GM12878 (cell line): ENCODE measurements around the gene C4BPB. TPM values are rescaled to one million over a fixed set of nuclear protein-coding genes. Genes with fewer than 3 reads are reported as not detected.

Experiments
- ATAC-seq: fragments of 200-7000 bp; cut with Tn5 transposase; 3 replicates; pipeline ENCODE4 v1.9.1; 2020; ENCODE audit warnings: mild to moderate bottlenecking, moderate library complexity
- BruUV-seq: library from RNA; stranded (reverse); fragments of 400-500 nt; replicated peaks from 2 replicates; lab custom pipeline; 2021; lab: Mats Ljungman, UMichigan
- CTCF ChIA-PET: fragments of 300-600 bp; sonication (Branson Sonifier 250); formaldehyde crosslinking; extraction: SDS; loops from one replicate; lab custom pipeline; 2021; ENCODE audit warnings: inconsistent platforms; lab: Yijun Ruan, JAX
- POLR2A ChIA-PET: fragments of 350-600 bp; formaldehyde crosslinking; extraction: SDS; loops from one replicate; lab custom pipeline; 2021; ENCODE audit warnings: inconsistent platforms; lab: Charles Lee
- RAD21 ChIA-PET: fragments of 300-600 bp; sonication (Branson Sonifier 250); formaldehyde crosslinking; loops from one replicate; lab custom pipeline; 2023; ENCODE audit warnings: antibody characterized with exemption; ENCODE audit not compliant: unreplicated experiment; lab: Charles Lee
- SMC1A ChIA-PET: fragments of 300-600 bp; sonication (Branson Sonifier 250); formaldehyde crosslinking; loops from one replicate; lab custom pipeline; 2023; ENCODE audit not compliant: unreplicated experiment, uncharacterized antibody; lab: Charles Lee
- DNase-seq: peaks from one replicate; pipeline ENCODE4 v3.0.0-alpha.2; 2011; ENCODE audit warnings: low read depth, low spot score
- FAIRE-seq: peaks from 3 replicates; lab custom pipeline; 2011; peaks lifted over from hg19 to GRCh38; lab: Jason Lieb, UNC
- H2AFZ ChIP-seq: 2 replicates; pipeline ENCODE4 v1.6.0; 2011; ENCODE audit warnings: low read depth, low read length, control low read depth; ENCODE audit not compliant: control insufficient read depth
- H3K27ac ChIP-seq: 2 replicates; pipeline ENCODE4 v1.5.1; 2011; ENCODE audit warnings: control low read depth; ENCODE audit not compliant: control insufficient read depth, insufficient read depth
- H3K27me3 ChIP-seq, 2 experiments: replicated peaks in 1 of 2; 2 replicates each; pipeline versions ENCODE4 v1.6.0 to v1.6.1; 2011; ENCODE audit warnings: low read length in 1 of 2; ENCODE audit not compliant: control insufficient read depth in 2 of 2, insufficient read depth in 2 of 2
- H3K36me3 ChIP-seq, 2 experiments: 2 replicates each; pipeline ENCODE4 v1.5.1; 2011; ENCODE audit warnings: low read length in 1 of 2; ENCODE audit not compliant: control insufficient read depth in 2 of 2, insufficient read depth in 2 of 2
- H3K4me1 ChIP-seq: 2 replicates; pipeline ENCODE4 v1.6.1; 2011; ENCODE audit warnings: mild to moderate bottlenecking, low read length, moderate library complexity, mixed read lengths; ENCODE audit not compliant: control insufficient read depth, insufficient read depth
- H3K4me2 ChIP-seq: 2 replicates; pipeline ENCODE4 v1.6.0; 2011; ENCODE audit warnings: control low read depth; ENCODE audit not compliant: control insufficient read depth, insufficient read depth
- H3K4me3 ChIP-seq: fragments of 200-600 bp; sonication (generic); 2 replicates; pipeline ENCODE4 v1.5.1; 2016
- H3K79me2 ChIP-seq: 2 replicates; pipeline ENCODE4 v1.6.0; 2011; ENCODE audit warnings: low read length; ENCODE audit not compliant: control insufficient read depth, insufficient read depth
- H3K9ac ChIP-seq: 2 replicates; pipeline ENCODE4 v1.8.0; 2011; ENCODE audit warnings: low read length, control low read depth, mixed read lengths; ENCODE audit not compliant: control insufficient read depth, insufficient read depth
- H3K9me3 ChIP-seq: replicated peaks from 3 replicates; pipeline ENCODE4 v1.5.1; 2011; ENCODE audit warnings: mild to moderate bottlenecking, low read length; ENCODE audit not compliant: control insufficient read depth, insufficient read depth
- H4K20me1 ChIP-seq: 2 replicates; pipeline ENCODE4 v1.6.0; 2011; ENCODE audit not compliant: control insufficient read depth, insufficient read depth
- ATF7 ChIP-seq: fragments of 450-650 bp; IDR thresholded peaks from 2 replicates; pipeline ENCODE4 v1.6.1; 2016; ENCODE audit warnings: low read depth, mild to moderate bottlenecking
- CHD4 ChIP-seq: fragments of 200-600 bp; sonication (generic); IDR thresholded peaks from 2 replicates; pipeline ENCODE4 v1.6.1; 2016; ENCODE audit warnings: mild to moderate bottlenecking
- CREM ChIP-seq: IDR thresholded peaks from 2 replicates; pipeline ENCODE4 v1.6.1; 2014; ENCODE audit warnings: antibody characterized with exemption, low read depth
- CTCF ChIP-seq, 3 experiments: IDR thresholded peaks in 2 of 3; conservative IDR thresholded peaks in 1 of 3; 2 replicates each; pipeline ENCODE4 v1.5.1; 2011; ENCODE audit warnings: low read depth in 3 of 3, low read length in 3 of 3, mild to moderate bottlenecking in 3 of 3, control low read depth in 2 of 3, moderate library complexity in 2 of 3, inconsistent platforms in 1 of 3, mixed read lengths in 1 of 3; ENCODE audit not compliant: control insufficient read depth in 2 of 3, insufficient read depth in 1 of 3; ENCODE audit errors: extremely low read depth in 1 of 3
- IRF5 ChIP-seq: fragments of 450-650 bp; IDR thresholded peaks from 2 replicates; pipeline ENCODE4 v1.6.1; 2017; ENCODE audit warnings: borderline replicate concordance
- POLR2A ChIP-seq: IDR thresholded peaks from 2 replicates; pipeline ENCODE4 v1.6.1; 2011; ENCODE audit warnings: low read depth, mild to moderate bottlenecking, low read length
- POLR2AphosphoS5 ChIP-seq: IDR thresholded peaks from 2 replicates; pipeline ENCODE4 v1.6.1; 2011; ENCODE audit warnings: mild to moderate bottlenecking, low read length, inconsistent platforms
- SMAD5 ChIP-seq: IDR thresholded peaks from 2 replicates; pipeline ENCODE4 v1.6.1; 2016; ENCODE audit warnings: antibody characterized with exemption, low read depth
- SREBF1 ChIP-seq: IDR thresholded peaks from 2 replicates; pipeline ENCODE4 v1.6.1; 2012; ENCODE audit warnings: mild to moderate bottlenecking, low read length
- TAF1 ChIP-seq: IDR thresholded peaks from 2 replicates; pipeline ENCODE4 v1.6.1; 2011; ENCODE audit warnings: mild to moderate bottlenecking, low read depth, low read length, borderline replicate concordance
- TARDBP ChIP-seq: IDR thresholded peaks from 2 replicates; pipeline ENCODE4 v1.6.1; 2016; ENCODE audit warnings: borderline replicate concordance
- TCF3 ChIP-seq: IDR thresholded peaks from 2 replicates; pipeline ENCODE4 v1.6.1; 2012; ENCODE audit warnings: low read depth, mild to moderate bottlenecking, low read length, borderline replicate concordance; ENCODE audit not compliant: insufficient read depth
- USF2 ChIP-seq: IDR thresholded peaks from 2 replicates; pipeline ENCODE4 v1.6.1; 2011; ENCODE audit warnings: low read depth, low read length, improper control_type of control experiment, borderline replicate concordance
- ZBTB11 ChIP-seq: fragments of 450-650 bp; formaldehyde crosslinking; IDR thresholded peaks from 2 replicates; pipeline ENCODE4 v1.5.0; 2022; ENCODE audit warnings: mild to moderate bottlenecking, missing genetic modification characterization
- ZZZ3 ChIP-seq: IDR thresholded peaks from 2 replicates; pipeline ENCODE4 v1.6.1; 2011; ENCODE audit warnings: low read depth; ENCODE audit not compliant: control insufficient read depth, insufficient read length
- WGBS: methylation state at CpG from one replicate; pipeline ENCODE4 v1.1.6; 2016; ENCODE audit warnings: low lambda C conversion rate; ENCODE audit not compliant: insufficient replicate concordance, insufficient coverage; ENCODE audit errors: missing lambda C conversion rate; 5-methylcytosine and 5-hydroxymethylcytosine counted together
- in situ Hi-C: fragments of 300-500 bp; cut with MboI; formaldehyde crosslinking; loops from 9 replicates; pipeline ENCODE4 v1.14.3; 2018; ENCODE audit warnings: mixed read lengths
- intact Hi-C: fragments of 100-400 bp; cut with micrococcal nuclease; formaldehyde crosslinking; loops from one replicate; pipeline ENCODE4 v1.14.2; 2022; ENCODE audit not compliant: unreplicated experiment
- polyA plus RNA-seq, 11 experiments: library from polyadenylated mRNA; depleted of rRNA in 4 of 11; unstranded in 6 of 11; stranded (reverse) in 5 of 11; fragments of >200 nt; fragmentation: Nextera tagmentation in 4 of 11; fragmentation: Illumina TruSeq in 1 of 11; extraction: Ambion mirVana in 4 of 11; extraction: Trizol in 1 of 11; gene quantifications; 1 replicate in 1 of 11; 2 replicates in 10 of 11; pipeline versions ENCODE4 v1.2.1 to v1.2.3, GENCODE V29; 2011 to 2016; ENCODE audit warnings: inconsistent platforms in 2 of 11, missing spikeins in 2 of 11, low read depth in 1 of 11
- total RNA-seq, 4 experiments: library from RNA; depleted of rRNA in 3 of 4; stranded (reverse); fragments of >200 nt in 3 of 4; fragmentation: Illumina TruSeq in 1 of 4; extraction: Trizol in 1 of 4; gene quantifications; 2 replicates each; pipeline versions ENCODE4 v1.2.1 to v1.2.3, GENCODE V29; 2013 to 2021

Gene C4BPB
- total and polyA plus RNA-seq, 10 of the 15 experiments (the other 5 are each of a cell fraction or from before 2014, with no cell fraction given), result 0.31 to 1.2 (median 0.53) TPM; not detected in 1

GRCh38 chr1:207048041-207048440, 40.6 kb upstream of the C4BPB start:
- RAD21 ChIA-PET, result interaction anchor here (0.9 to 2.3 kb wide), 5 partner anchors 27 to 451 kb away, joined by 3 to 10 read pairs (median 3); no protein-coding TSS in a partner anchor
- Histone ChIP-seq H3K4me1 (peaks cover 11% of the 10 kb centered on the region), H3K4me2 (no peak overlapping the region), H3K9me3 (no peaks in the 10 kb centered on the region; the same call in 2 of the 3 replicates), H3K79me2 (peaks cover 29% of the 10 kb centered on the region), H2AFZ (no peak overlapping the region), H3K9ac (no peak overlapping the region), H3K27ac (no peak overlapping the region), H3K36me3 (peaks cover 0 to 8% of the 10 kb centered on the region in 2 experiments; a peak in 2 of 4 replicates), H4K20me1 (no peaks in the 10 kb centered on the region), H3K4me3 (no peak overlapping the region), H3K27me3 (no peaks in the 10 kb centered on the region)
- TF ChIP-seq TCF3, result no peak
- no peak for TF ChIP-seq CREM
- TF ChIP-seq ZZZ3, result no peak
- TF ChIP-seq TARDBP, result no peak
- TF ChIP-seq POLR2A, result no peak
- no peak for TF ChIP-seq CHD4
- no peak for TF ChIP-seq IRF5
- no peak for TF ChIP-seq SMAD5
- TF ChIP-seq USF2, result no peak
- TF ChIP-seq ATF7, result no peak
- no peak for TF ChIP-seq SREBF1
- TF ChIP-seq ZBTB11, result no peak
- TF ChIP-seq TAF1, result no peak
- no peak for TF ChIP-seq POLR2AphosphoS5
- no peak for TF ChIP-seq CTCF (IDR thresholded peaks at IDR 0.05 in 2 of 3, conservative IDR thresholded peaks at IDR 0.05 in 1 of 3; ENCODE audit: control insufficient read depth in 2 of 3, extremely low read depth in 1 of 3, insufficient read depth in 1 of 3, low read depth in 3 of 3, low read length in 3 of 3)
- intact Hi-C loops, result no loop called here
- CTCF ChIA-PET, result interaction anchor here (0.6 to 9.2 kb wide), 12 partner anchors 8 to 452 kb away, joined by 3 to 131 read pairs (median 8); no protein-coding TSS in a partner anchor
- SMC1A ChIA-PET, result interaction anchor here (0.8 to 7.1 kb wide), 15 partner anchors 9 to 451 kb away, joined by 3 to 66 read pairs (median 3); partner anchors contain the start of gene C1orf116
- no peak for ATAC-seq
- no peak for DNase-seq
- POLR2A ChIA-PET, result no interaction called here
- FAIRE-seq, result no peak
- WGBS, result 74% methylated on average over 6 of the region's 6 CpGs
- no TSS peak for BruUV-seq
- in situ Hi-C loops, result no loop called here
